ENCODE data around the gene CD200. TPM values are rescaled to one million over a fixed set of nuclear protein-coding genes. Genes with fewer than 3 reads are reported as not detected.

The CD200 gene
- total RNA-seq, 1 experiment from 2014 or later = not detected

DNA sequence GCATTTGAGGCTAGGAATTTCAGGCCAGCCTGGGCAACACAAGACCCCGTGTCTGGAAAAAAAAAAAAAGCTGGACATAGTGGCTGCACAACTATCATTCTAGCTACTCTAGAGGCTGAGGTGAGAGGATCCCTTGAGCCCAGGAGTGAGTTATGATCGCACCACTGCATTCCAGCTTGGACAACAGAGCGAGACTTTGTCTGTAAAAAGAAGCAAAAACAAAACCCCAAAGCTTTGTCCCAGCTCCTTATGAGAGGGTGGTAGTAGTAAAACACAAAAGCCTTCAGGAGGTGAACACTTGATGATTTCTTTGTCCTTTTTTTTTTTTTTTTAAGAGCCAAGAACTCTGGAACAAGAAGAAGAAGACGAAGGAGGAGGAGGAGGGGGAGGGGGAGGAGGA is 1.1 kb upstream of the CD200 start:
- CTCF ChIA-PET = interaction anchor here (0.6 kb wide), 1 partner anchor 1162 kb away, joined by 3 read pairs; no protein-coding TSS in a partner anchor
- no peaks in the 10 kb centered on the region for H3K36me3 ChIP-seq (ENCODE audit: control insufficient read depth, insufficient read depth, low read length)
- intact Hi-C loops (cut with micrococcal nuclease; ENCODE audit: unreplicated experiment) = no loop called here
- no TSS peak for BruUV-seq (replicated peaks)
- ATAC-seq (no peak), DNase-seq (ENCODE audit: low read depth, low spot score) (no peak)
- H3K4me3 ChIP-seq (ENCODE audit: low read depth in 2 of 2, low read length in 2 of 2) = no peak overlapping the region
- POLR2A ChIA-PET = no interaction called here
- H3K27ac ChIP-seq (ENCODE audit: low read length) = no peak overlapping the region
- peaks cover 8% of the 10 kb centered on the region; the same call in 1 of the 2 replicates for H3K27me3 ChIP-seq (ENCODE audit: control insufficient read depth, insufficient read depth, low read length)
- TF ChIP-seq POLR2AphosphoS5 (IDR thresholded peaks at IDR 0.05; ENCODE audit: low read depth, low read length) (no peak), TCF7L2 (IDR thresholded peaks at IDR 0.05; ENCODE audit: low read depth, low read length) (no peak), SIN3A (IDR thresholded peaks at IDR 0.05; ENCODE audit: borderline replicate concordance, insufficient read depth, low read depth, low read length) (no peak)
- TF ChIP-seq, protein P1, sequence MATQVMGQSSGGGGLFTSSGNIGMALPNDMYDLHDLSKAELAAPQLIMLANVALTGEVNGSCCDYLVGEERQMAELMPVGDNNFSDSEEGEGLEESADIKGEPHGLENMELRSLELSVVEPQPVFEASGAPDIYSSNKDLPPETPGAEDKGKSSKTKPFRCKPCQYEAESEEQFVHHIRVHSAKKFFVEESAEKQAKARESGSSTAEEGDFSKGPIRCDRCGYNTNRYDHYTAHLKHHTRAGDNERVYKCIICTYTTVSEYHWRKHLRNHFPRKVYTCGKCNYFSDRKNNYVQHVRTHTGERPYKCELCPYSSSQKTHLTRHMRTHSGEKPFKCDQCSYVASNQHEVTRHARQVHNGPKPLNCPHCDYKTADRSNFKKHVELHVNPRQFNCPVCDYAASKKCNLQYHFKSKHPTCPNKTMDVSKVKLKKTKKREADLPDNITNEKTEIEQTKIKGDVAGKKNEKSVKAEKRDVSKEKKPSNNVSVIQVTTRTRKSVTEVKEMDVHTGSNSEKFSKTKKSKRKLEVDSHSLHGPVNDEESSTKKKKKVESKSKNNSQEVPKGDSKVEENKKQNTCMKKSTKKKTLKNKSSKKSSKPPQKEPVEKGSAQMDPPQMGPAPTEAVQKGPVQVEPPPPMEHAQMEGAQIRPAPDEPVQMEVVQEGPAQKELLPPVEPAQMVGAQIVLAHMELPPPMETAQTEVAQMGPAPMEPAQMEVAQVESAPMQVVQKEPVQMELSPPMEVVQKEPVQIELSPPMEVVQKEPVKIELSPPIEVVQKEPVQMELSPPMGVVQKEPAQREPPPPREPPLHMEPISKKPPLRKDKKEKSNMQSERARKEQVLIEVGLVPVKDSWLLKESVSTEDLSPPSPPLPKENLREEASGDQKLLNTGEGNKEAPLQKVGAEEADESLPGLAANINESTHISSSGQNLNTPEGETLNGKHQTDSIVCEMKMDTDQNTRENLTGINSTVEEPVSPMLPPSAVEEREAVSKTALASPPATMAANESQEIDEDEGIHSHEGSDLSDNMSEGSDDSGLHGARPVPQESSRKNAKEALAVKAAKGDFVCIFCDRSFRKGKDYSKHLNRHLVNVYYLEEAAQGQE (IDR thresholded peaks at IDR 0.05; ENCODE audit: insufficient read depth in 1 of 2, low read depth in 2 of 2, low read length in 1 of 2) = no peak
- TF ChIP-seq, protein P2, sequence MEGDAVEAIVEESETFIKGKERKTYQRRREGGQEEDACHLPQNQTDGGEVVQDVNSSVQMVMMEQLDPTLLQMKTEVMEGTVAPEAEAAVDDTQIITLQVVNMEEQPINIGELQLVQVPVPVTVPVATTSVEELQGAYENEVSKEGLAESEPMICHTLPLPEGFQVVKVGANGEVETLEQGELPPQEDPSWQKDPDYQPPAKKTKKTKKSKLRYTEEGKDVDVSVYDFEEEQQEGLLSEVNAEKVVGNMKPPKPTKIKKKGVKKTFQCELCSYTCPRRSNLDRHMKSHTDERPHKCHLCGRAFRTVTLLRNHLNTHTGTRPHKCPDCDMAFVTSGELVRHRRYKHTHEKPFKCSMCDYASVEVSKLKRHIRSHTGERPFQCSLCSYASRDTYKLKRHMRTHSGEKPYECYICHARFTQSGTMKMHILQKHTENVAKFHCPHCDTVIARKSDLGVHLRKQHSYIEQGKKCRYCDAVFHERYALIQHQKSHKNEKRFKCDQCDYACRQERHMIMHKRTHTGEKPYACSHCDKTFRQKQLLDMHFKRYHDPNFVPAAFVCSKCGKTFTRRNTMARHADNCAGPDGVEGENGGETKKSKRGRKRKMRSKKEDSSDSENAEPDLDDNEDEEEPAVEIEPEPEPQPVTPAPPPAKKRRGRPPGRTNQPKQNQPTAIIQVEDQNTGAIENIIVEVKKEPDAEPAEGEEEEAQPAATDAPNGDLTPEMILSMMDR (IDR thresholded peaks at IDR 0.05) = no peak
- in situ Hi-C loops (cut with HindIII; ENCODE audit: low pct_unique_long_range_greater_than_20kb, low sequenced_read_pairs) = no loop called here
- no peaks in the 10 kb centered on the region for H3K9me3 ChIP-seq (ENCODE audit: control insufficient read depth, insufficient read depth, low read depth, low read length)
- H3K4me1 ChIP-seq (ENCODE audit: control insufficient read depth, insufficient read depth, low read length) = no peaks in the 10 kb centered on the region

DNA sequence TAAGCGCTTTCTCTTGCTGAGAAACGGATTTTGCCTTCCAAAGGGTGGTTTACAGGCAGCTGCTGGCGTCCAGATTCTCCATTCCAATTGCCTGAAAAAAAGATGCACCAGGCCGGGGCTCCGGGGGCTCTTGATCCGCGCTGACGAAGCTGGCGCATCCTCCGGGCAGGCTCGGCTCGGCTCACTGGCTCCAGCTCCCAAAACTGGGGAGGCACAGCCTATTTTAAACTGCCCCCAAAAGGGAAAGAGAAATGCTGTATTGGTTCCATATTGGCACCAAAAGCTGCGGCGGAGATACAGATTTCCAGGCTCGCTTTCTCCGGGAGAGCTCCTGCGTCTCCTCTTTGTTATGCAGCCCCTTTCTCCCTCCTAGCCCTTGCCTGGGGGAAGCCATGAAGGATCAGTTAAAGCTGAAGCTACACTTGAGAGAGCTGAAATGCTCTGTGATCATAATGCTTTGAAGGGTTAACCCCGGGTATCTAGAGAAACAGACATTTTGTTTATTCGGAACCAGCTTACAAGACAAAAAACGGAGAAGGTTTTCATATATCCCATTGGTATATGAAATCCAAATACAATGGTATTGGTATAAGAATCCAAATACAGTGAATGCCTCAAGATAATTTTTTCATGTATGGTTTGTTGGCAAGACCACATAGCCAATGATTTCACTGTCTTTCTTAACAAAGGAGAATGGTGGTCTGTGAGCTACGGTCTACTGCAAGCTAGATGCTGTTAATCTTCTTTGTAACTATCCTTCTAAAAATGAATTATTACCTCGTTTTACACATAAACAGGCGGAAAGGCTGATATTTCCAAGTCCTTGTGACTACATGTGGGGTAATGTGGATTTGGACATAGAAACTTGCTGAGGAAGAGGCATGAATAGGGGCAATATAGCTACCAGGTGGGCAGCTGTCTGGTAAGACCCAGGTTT is 693 bp downstream of the CD200 start:
- ChIA-PET POLR2A (interaction anchor here (0.6 kb wide), 1 partner anchor 17 kb away, joined by 4 read pairs; no protein-coding TSS in a partner anchor), CTCF (interaction anchor here (0.5 kb wide), 1 partner anchor 39 kb away, joined by 4 read pairs; no protein-coding TSS in a partner anchor)
- ATAC-seq = no peak
- H3K9me3 ChIP-seq (ENCODE audit: control insufficient read depth, insufficient read depth, low read depth, low read length) = no peaks in the 10 kb centered on the region
- DNase-seq (ENCODE audit: low read depth, low spot score) = no peak
- no peak for TF ChIP-seq TCF7L2 (IDR thresholded peaks at IDR 0.05; ENCODE audit: low read depth, low read length)
- TF ChIP-seq, protein P2 (IDR thresholded peaks at IDR 0.05) = no peak
- TF ChIP-seq, protein P1 (IDR thresholded peaks at IDR 0.05; ENCODE audit: insufficient read depth in 1 of 2, low read depth in 2 of 2, low read length in 1 of 2) = no peak
- no peak for TF ChIP-seq POLR2AphosphoS5 (IDR thresholded peaks at IDR 0.05; ENCODE audit: low read depth, low read length)
- TF ChIP-seq SIN3A (IDR thresholded peaks at IDR 0.05; ENCODE audit: borderline replicate concordance, insufficient read depth, low read depth, low read length) = no peak
- H3K27ac ChIP-seq (ENCODE audit: low read length) = no peak overlapping the region
- intact Hi-C loops (cut with micrococcal nuclease; ENCODE audit: unreplicated experiment) = no loop called here
- peaks cover 8% of the 10 kb centered on the region; the same call in 1 of the 2 replicates for H3K27me3 ChIP-seq (ENCODE audit: control insufficient read depth, insufficient read depth, low read length)
- no peaks in the 10 kb centered on the region for H3K36me3 ChIP-seq (ENCODE audit: control insufficient read depth, insufficient read depth, low read length)
- in situ Hi-C loops (cut with HindIII; ENCODE audit: low pct_unique_long_range_greater_than_20kb, low sequenced_read_pairs) = no loop called here
- H3K4me3 ChIP-seq (ENCODE audit: low read depth in 2 of 2, low read length in 2 of 2) = peak overlapping the region in 1 of 2 experiments; percentile 1; a peak in 1 of 4 replicates
- H3K4me1 ChIP-seq (ENCODE audit: control insufficient read depth, insufficient read depth, low read length) = no peaks in the 10 kb centered on the region
- no TSS peak for BruUV-seq (replicated peaks)
